ENCODE measurements around the gene LRRC4C. TPM values are rescaled to one million over a fixed set of nuclear protein-coding genes. Genes with fewer than 3 reads are reported as not detected.

LRRC4C gene
- total RNA-seq, 1 experiment from 2014 or later = 0.13 TPM

GRCh38 chr11:40185793-40186192 is 1273.7 kb downstream of the LRRC4C start:
- Histone ChIP-seq H3K4me2 (ENCODE audit: insufficient read depth, insufficient read length, low read length) (no peak overlapping the region), H3K4me1 (ENCODE audit: insufficient read depth, low read length) (no peaks in the 10 kb centered on the region), H3K23ac (ENCODE audit: insufficient read length, low read depth, low read length) (no peak overlapping the region), H2AFZ (ENCODE audit: low read length) (no peak overlapping the region), H3K27ac (ENCODE audit: insufficient read length, low read depth, low read length) (no peak overlapping the region), H3K79me1 (ENCODE audit: insufficient read depth, low read depth, low read length, poor library complexity, severe bottlenecking) (no peaks in the 10 kb centered on the region), H3T11ph (ENCODE audit: low read length) (no peak overlapping the region), H3K4ac (ENCODE audit: low read depth, low read length) (no peak overlapping the region), H2BK12ac (ENCODE audit: insufficient read length, low read depth, low read length) (no peak overlapping the region), H3K9me3 (ENCODE audit: control insufficient read depth, low read depth, low read length) (no peaks in the 10 kb centered on the region), H4K8ac (replicated peaks; ENCODE audit: insufficient read length, low read depth, low read length) (no peak overlapping the region), H4K91ac (ENCODE audit: insufficient read length, low read depth, low read length) (no peak overlapping the region), H3K27me3 (ENCODE audit: insufficient read depth, low read length) (no peaks in the 10 kb centered on the region), H4K5ac (ENCODE audit: insufficient read length, low read depth, low read length) (no peak overlapping the region), H4K20me1 (ENCODE audit: control insufficient read depth, insufficient read depth, insufficient read length) (no peaks in the 10 kb centered on the region), H3K23me2 (ENCODE audit: insufficient read length, low read depth, low read length, poor library complexity, severe bottlenecking) (no peaks in the 10 kb centered on the region), H3K18ac (ENCODE audit: insufficient read length, low read depth, low read length) (no peak overlapping the region), H2BK20ac (ENCODE audit: low read depth, low read length, poor library complexity, severe bottlenecking) (no peak overlapping the region), H3K9ac (ENCODE audit: extremely low read depth, insufficient read length, low read length) (no peak overlapping the region), H2BK120ac (ENCODE audit: low read depth, low read length, poor library complexity, severe bottlenecking) (no peak overlapping the region), H2BK5ac (ENCODE audit: insufficient read length, low read length) (no peak overlapping the region), H2AK5ac (ENCODE audit: insufficient read length, low read length) (no peak overlapping the region), H2BK15ac (ENCODE audit: low read depth, low read length) (no peak overlapping the region), H3K79me2 (ENCODE audit: insufficient read depth, low read length) (no peaks in the 10 kb centered on the region), H3K56ac (ENCODE audit: insufficient read length, low read depth, low read length) (no peak overlapping the region), H3K14ac (ENCODE audit: insufficient read depth, low read length) (no peak overlapping the region)
- peaks cover 6 to 16% of the 10 kb centered on the region in 2 experiments for H3K4me1 Mint-ChIP-seq
- no peak overlapping the region for H3K27ac Mint-ChIP-seq
- no CpG with 5 or more reads among the region's 4 CpGs for WGBS (ENCODE audit: extremely low coverage, insufficient read length, low lambda C conversion rate)
- H3K4me3 Mint-ChIP-seq = no peak overlapping the region
- TF ChIP-seq CTCF (conservative IDR thresholded peaks at IDR 0.05) = no peak
- DNase-seq = no peak
- no peaks in the 10 kb centered on the region for H3K36me3 Mint-ChIP-seq (ENCODE audit: insufficient read depth in 1 of 3, low read depth in 3 of 3)
- no peaks in the 10 kb centered on the region for H3K9me3 Mint-ChIP-seq
- H3K27me3 Mint-ChIP-seq (ENCODE audit: low read depth) = peaks cover 18% of the 10 kb centered on the region

Measured in H9 (cell line).